ENCODE data around the gene HCLS1.
"Not testable (repeated sequence)": the region's sequence is repeated elsewhere in the genome, so short reads cannot be mapped to it uniquely, and the experiment has no call there.

The HCLS1 gene

DNA sequence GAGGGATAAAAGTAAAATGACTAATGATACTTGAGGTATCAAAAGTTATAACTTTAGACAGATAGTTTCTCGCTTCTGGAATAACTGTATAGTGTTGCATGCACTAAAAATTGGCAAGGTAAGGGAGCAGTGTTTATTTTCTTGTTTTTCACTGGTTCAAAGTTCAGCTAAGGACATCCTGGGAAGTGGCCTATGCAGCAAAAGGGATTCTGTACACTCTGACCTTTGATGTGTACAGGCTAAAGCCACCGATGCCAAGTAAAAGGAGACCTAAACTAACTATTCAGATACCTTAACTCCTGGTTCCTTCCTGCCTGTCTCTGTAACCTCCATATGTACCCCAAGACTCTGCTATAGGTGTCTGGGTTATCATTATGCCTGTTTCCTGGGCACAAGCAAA is 65.9 kb downstream of the HCLS1 start:
- no peak for DNase-seq

DNA sequence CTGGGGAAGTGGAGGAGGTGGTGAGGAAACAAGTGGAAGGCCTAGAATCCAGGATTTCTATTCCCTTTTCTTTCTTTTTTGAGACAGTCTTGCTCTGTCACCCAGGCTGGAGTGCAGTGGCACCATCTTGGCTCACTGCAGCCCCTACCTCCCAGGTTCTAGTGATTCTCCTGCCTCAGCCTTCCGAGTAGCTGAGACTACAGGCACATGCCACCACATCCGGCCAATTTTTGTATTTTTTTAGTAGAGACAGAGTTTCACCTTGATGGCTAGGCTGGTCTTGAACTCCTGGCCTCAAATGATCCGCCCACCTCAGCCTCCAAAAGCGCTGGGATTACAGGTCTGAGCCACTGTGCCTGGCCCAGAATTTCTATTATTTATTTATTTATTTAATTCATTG is 66.9 kb downstream of the HCLS1 start:
- not testable (repeated sequence) for DNase-seq

DNA sequence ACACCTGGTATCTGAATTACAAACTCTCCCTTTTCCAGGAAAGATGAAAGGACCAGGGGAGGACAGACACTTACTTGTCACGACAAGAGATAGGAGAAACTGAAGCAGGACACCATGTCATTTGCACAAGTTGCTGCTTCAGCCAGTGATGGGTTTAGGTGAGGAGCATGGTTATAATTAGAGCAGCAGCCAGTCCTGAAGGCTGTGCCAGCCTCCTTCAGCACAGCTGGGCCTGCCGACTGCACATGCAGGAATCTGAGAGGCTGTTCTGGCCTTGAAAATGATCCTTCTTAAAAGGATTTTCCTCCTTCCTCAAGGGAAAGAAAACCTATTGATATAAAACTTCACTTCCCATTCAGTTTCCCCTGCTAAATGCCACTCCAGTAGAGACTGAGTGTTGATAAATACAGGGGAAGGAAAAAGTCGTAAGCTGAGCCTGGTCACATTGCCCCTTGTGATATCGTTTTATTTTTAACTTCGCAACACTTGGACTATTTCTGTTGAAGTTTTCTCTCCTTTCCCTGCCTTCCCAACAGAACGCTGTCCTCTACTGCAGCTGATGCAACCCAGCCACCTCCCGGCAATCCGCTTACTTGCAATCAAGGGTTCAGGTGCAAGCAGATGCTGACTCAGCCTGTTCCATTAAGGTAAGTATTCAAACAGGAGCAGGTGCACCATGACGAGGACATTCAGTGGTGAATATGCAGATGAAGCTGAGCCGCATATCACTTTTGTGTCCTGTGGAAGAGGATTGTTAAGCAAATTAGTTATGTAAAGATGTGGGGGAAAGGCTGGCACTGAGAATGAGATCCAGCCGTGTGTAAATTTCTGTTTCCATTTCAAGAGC is 67.6 kb downstream of the HCLS1 start, which contains the start of gene FBXO40:
Gene FBXO40, plus strand, starts transcription at position 524 of the 847 bp plus-strand sequence. CDS start 27,197 bp downstream, outside the sequence.
- DNase-seq: peak; percentile 99

DNA sequence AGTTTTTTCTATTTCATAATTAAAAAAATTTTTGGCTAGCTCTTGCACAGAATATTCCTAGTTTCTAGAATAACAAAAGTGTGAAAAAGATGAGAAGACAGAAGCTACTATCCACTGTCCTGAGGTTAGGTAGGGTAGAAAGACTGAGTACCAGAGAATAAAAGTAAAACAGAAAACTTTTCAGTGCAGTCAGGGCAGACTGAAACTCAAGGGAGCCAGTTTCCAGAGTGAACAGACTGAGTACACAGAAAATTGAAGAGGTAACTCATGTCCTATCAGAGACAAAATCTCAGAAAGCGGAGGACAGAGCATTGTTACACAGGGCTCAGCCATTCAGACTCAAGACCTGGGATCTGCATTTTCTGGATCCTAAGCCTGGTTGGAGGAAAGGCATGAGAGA is 76.3 kb downstream of the HCLS1 start:
- DNase-seq: no peak

DNA sequence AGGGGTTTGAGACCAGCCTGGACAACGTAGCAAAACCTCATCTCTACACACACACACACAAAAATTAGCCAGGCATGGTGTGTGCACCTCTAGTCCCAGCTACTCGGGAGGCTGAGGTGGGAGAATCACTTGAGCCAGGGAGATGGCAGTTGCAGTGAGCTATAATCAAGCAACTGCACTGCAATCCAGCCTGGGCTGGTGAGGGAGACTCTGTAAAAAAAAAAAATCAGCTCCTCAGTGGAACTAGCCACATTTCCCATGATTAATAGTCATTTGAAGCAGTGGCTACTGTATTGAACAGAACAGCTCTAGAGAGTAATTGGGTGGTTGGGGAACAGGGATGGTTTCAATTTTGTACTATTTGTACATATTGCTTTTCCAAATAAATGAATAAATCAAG is 79.0 kb downstream of the HCLS1 start:
- DNase-seq: no peak
